RPMI8226 (cell line): ENCODE results near the gene SAMD1.
A peak's percentile ranks its signal among the peaks of the same experiment; 100 is the strongest.

Experiments used
- DNase-seq: peaks from one replicate; pipeline ENCODE4 v3.0.0-alpha.2; 2015

The SAMD1 gene

GRCh38 chr19:14088634-14089411 lies 1.7 kb downstream of the SAMD1 start:
- peak; percentile 2 for DNase-seq

GRCh38 chr19:14086098-14086497 lies 4.5 kb downstream of the SAMD1 start:
- peak; percentile 1 for DNase-seq

- DNase-seq: no peak
Observed at GRCh38 chr19:14085309-14085995, 5.1 kb downstream of the SAMD1 start, which contains the start of gene C19orf67. Gene C19orf67, minus strand, starts transcription at chr19:14085783. Its CDS starts 156 bp downstream, at chr19:14085627.

GRCh38 chr19:14082675-14082960 lies 7.9 kb downstream of the SAMD1 start:
- DNase-seq: no peak

GRCh38 chr19:14081797-14082674 lies 8.5 kb downstream of the SAMD1 start:
- DNase-seq: no peak

- peak; percentile 99 for DNase-seq
Observed at GRCh38 chr19:14080887-14081796, 9.4 kb downstream of the SAMD1 start.

GRCh38 chr19:14078411-14078810 lies 12.1 kb downstream of the SAMD1 start:
- no peak for DNase-seq

- peak; percentile 39 for DNase-seq
Observed at GRCh38 chr19:14073925-14074838, 16.4 kb downstream of the SAMD1 start.

- peak; percentile 88 for DNase-seq
Observed at GRCh38 chr19:14073261-14073924, 17.2 kb downstream of the SAMD1 start.

- peak; percentile 92 for DNase-seq
Observed at GRCh38 chr19:14072535-14073260, 17.9 kb downstream of the SAMD1 start, which contains the start of gene MISP3. Gene MISP3, plus strand, starts transcription at chr19:14072786. Its CDS starts 524 bp downstream, at chr19:14073310.

GRCh38 chr19:14070268-14071050 lies 20.1 kb downstream of the SAMD1 start:
- DNase-seq: no peak

GRCh38 chr19:14066134-14066533 lies 24.4 kb downstream of the SAMD1 start:
- DNase-seq: no peak

GRCh38 chr19:14063105-14063504 lies 27.4 kb downstream of the SAMD1 start:
- DNase-seq: no peak

- no peak for DNase-seq
Observed at GRCh38 chr19:14062558-14062855, 28.0 kb downstream of the SAMD1 start.

- no peak for DNase-seq
Observed at GRCh38 chr19:14061751-14062557, 28.6 kb downstream of the SAMD1 start, which contains the start of gene PALM3. Gene PALM3, minus strand, starts transcription at chr19:14062076. Its CDS starts 96 bp downstream, at chr19:14061980.

GRCh38 chr19:14061081-14061749 lies 29.3 kb downstream of the SAMD1 start:
- no peak for DNase-seq

- DNase-seq: no peak
Observed at GRCh38 chr19:14059652-14060155, 30.8 kb downstream of the SAMD1 start.
